Liver (tissue), 3 donors: ENCODE measurements around the gene PKP1.

ENCODE experiments used
- EGR1 ChIP-seq, 2 donors: IDR thresholded peaks; 2 replicates each; pipeline ENCODE4 v1.6.1; 2016 to 2018; ENCODE audit warnings: antibody characterized with exemption in 2 of 2, low read depth in 2 of 2
- FOXA1 ChIP-seq: IDR thresholded peaks from 2 replicates; pipeline ENCODE4 v1.6.1; 2016; ENCODE audit warnings: antibody characterized with exemption
- GABPA ChIP-seq, 2 donors: IDR thresholded peaks in 1 of 2; conservative IDR thresholded peaks in 1 of 2; 2 replicates each; pipeline ENCODE4 v1.6.1; 2016; ENCODE audit warnings: antibody characterized with exemption in 2 of 2, mild to moderate bottlenecking in 1 of 2, moderate library complexity in 1 of 2
- JUND ChIP-seq, 2 donors: IDR thresholded peaks; 2 replicates each; pipeline ENCODE4 v1.6.1; 2016; ENCODE audit warnings: antibody characterized with exemption in 2 of 2
- RAD21 ChIP-seq, 2 donors: IDR thresholded peaks; 2 replicates each; pipeline ENCODE4 v1.6.1; 2016; ENCODE audit warnings: antibody characterized with exemption in 2 of 2, mild to moderate bottlenecking in 2 of 2
- RXRA ChIP-seq, 2 donors: IDR thresholded peaks; 2 replicates each; pipeline ENCODE4 v1.6.1; 2017 to 2018; ENCODE audit warnings: antibody characterized with exemption in 2 of 2, mild to moderate bottlenecking in 1 of 2
- SP1 ChIP-seq: IDR thresholded peaks from 2 replicates; pipeline ENCODE4 v1.6.1; 2018; ENCODE audit warnings: antibody characterized with exemption, mild to moderate bottlenecking
- TAF1 ChIP-seq: conservative IDR thresholded peaks from 2 replicates; pipeline ENCODE4 v1.6.1; 2016; ENCODE audit warnings: antibody characterized with exemption, mild to moderate bottlenecking
- YY1 ChIP-seq: IDR thresholded peaks from 2 replicates; pipeline ENCODE4 v1.6.1; 2016; ENCODE audit warnings: antibody characterized with exemption, mild to moderate bottlenecking
- TF ChIP-seq, protein P1 (sequence below): fragments of 150-350 bp; IDR thresholded peaks from 2 replicates; pipeline ENCODE4 v1.5.1; 2017; ENCODE audit warnings: improper control_type of control experiment, low read depth, low read length; ENCODE audit not compliant: missing input control
- TF ChIP-seq, protein P2 (sequence below): IDR thresholded peaks from 2 replicates; pipeline ENCODE4 v1.6.1; 2016; ENCODE audit warnings: antibody characterized with exemption
- TF ChIP-seq, protein P3 (sequence below): IDR thresholded peaks from 2 replicates; pipeline ENCODE4 v1.6.1; 2016; ENCODE audit warnings: antibody characterized with exemption
- TF ChIP-seq, protein P4 (sequence below): IDR thresholded peaks from 2 replicates; pipeline ENCODE4 v1.6.1; 2016; ENCODE audit warnings: antibody characterized with exemption, mild to moderate bottlenecking
- TF ChIP-seq, protein P5 (sequence below): IDR thresholded peaks from 2 replicates; pipeline ENCODE4 v1.6.1; 2016; ENCODE audit warnings: antibody characterized with exemption
- donor health status: healthy.
- donor health status: healthy.

DNA sequence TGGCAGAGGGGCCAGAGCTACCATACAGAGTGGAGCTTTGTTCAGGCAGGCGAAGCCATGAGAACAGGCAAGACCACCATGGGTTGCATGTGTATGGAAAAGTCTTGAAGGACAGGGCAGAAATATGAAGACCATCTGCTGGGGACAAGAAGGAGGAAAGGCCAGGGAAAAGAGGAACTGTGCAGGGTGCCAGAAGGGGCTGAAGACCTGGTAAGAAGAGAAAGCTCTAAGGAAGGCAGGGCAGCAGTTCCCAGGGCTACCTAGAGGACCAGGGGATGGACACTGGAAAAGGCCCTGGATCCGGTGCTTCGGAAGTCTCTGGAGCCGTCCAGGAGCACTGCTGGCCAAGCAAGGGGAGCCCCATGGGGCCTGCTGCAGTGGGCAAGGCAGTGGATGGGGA, 43.4 kb downstream of the PKP1 start:
- TF ChIP-seq, protein P1, sequence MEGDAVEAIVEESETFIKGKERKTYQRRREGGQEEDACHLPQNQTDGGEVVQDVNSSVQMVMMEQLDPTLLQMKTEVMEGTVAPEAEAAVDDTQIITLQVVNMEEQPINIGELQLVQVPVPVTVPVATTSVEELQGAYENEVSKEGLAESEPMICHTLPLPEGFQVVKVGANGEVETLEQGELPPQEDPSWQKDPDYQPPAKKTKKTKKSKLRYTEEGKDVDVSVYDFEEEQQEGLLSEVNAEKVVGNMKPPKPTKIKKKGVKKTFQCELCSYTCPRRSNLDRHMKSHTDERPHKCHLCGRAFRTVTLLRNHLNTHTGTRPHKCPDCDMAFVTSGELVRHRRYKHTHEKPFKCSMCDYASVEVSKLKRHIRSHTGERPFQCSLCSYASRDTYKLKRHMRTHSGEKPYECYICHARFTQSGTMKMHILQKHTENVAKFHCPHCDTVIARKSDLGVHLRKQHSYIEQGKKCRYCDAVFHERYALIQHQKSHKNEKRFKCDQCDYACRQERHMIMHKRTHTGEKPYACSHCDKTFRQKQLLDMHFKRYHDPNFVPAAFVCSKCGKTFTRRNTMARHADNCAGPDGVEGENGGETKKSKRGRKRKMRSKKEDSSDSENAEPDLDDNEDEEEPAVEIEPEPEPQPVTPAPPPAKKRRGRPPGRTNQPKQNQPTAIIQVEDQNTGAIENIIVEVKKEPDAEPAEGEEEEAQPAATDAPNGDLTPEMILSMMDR = no peak
- no peak for TF ChIP-seq GABPA (IDR thresholded peaks at IDR 0.05 in 1 of 2, conservative IDR thresholded peaks at IDR 0.05 in 1 of 2)
- no peak for TF ChIP-seq TAF1
- TF ChIP-seq JUND (IDR thresholded peaks at IDR 0.05) = no peak
- TF ChIP-seq RAD21 (IDR thresholded peaks at IDR 0.05) = no peak
- no peak for TF ChIP-seq YY1
- TF ChIP-seq EGR1 (IDR thresholded peaks at IDR 0.05; ENCODE audit: low read depth in 2 of 2) = no peak
- TF ChIP-seq, protein P2, sequence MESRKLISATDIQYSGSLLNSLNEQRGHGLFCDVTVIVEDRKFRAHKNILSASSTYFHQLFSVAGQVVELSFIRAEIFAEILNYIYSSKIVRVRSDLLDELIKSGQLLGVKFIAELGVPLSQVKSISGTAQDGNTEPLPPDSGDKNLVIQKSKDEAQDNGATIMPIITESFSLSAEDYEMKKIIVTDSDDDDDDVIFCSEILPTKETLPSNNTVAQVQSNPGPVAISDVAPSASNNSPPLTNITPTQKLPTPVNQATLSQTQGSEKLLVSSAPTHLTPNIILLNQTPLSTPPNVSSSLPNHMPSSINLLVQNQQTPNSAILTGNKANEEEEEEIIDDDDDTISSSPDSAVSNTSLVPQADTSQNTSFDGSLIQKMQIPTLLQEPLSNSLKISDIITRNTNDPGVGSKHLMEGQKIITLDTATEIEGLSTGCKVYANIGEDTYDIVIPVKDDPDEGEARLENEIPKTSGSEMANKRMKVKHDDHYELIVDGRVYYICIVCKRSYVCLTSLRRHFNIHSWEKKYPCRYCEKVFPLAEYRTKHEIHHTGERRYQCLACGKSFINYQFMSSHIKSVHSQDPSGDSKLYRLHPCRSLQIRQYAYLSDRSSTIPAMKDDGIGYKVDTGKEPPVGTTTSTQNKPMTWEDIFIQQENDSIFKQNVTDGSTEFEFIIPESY = no peak
- TF ChIP-seq, protein P3, sequence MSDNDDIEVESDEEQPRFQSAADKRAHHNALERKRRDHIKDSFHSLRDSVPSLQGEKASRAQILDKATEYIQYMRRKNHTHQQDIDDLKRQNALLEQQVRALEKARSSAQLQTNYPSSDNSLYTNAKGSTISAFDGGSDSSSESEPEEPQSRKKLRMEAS = no peak
- no peak for TF ChIP-seq SP1
- TF ChIP-seq, protein P4, sequence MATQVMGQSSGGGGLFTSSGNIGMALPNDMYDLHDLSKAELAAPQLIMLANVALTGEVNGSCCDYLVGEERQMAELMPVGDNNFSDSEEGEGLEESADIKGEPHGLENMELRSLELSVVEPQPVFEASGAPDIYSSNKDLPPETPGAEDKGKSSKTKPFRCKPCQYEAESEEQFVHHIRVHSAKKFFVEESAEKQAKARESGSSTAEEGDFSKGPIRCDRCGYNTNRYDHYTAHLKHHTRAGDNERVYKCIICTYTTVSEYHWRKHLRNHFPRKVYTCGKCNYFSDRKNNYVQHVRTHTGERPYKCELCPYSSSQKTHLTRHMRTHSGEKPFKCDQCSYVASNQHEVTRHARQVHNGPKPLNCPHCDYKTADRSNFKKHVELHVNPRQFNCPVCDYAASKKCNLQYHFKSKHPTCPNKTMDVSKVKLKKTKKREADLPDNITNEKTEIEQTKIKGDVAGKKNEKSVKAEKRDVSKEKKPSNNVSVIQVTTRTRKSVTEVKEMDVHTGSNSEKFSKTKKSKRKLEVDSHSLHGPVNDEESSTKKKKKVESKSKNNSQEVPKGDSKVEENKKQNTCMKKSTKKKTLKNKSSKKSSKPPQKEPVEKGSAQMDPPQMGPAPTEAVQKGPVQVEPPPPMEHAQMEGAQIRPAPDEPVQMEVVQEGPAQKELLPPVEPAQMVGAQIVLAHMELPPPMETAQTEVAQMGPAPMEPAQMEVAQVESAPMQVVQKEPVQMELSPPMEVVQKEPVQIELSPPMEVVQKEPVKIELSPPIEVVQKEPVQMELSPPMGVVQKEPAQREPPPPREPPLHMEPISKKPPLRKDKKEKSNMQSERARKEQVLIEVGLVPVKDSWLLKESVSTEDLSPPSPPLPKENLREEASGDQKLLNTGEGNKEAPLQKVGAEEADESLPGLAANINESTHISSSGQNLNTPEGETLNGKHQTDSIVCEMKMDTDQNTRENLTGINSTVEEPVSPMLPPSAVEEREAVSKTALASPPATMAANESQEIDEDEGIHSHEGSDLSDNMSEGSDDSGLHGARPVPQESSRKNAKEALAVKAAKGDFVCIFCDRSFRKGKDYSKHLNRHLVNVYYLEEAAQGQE = no peak
- TF ChIP-seq RXRA (IDR thresholded peaks at IDR 0.05) = no peak
- no peak for TF ChIP-seq FOXA1
- TF ChIP-seq, protein P5, sequence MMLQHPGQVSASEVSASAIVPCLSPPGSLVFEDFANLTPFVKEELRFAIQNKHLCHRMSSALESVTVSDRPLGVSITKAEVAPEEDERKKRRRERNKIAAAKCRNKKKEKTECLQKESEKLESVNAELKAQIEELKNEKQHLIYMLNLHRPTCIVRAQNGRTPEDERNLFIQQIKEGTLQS = no peak
